ENCODE data around the gene GSTM5.
A peak's percentile ranks its signal among the peaks of the same experiment; 100 is the strongest.
"Not testable (repeated sequence)": the region's sequence is repeated elsewhere in the genome, so short reads cannot be mapped to it uniquely, and the experiment has no call there.

The GSTM5 gene

DNA sequence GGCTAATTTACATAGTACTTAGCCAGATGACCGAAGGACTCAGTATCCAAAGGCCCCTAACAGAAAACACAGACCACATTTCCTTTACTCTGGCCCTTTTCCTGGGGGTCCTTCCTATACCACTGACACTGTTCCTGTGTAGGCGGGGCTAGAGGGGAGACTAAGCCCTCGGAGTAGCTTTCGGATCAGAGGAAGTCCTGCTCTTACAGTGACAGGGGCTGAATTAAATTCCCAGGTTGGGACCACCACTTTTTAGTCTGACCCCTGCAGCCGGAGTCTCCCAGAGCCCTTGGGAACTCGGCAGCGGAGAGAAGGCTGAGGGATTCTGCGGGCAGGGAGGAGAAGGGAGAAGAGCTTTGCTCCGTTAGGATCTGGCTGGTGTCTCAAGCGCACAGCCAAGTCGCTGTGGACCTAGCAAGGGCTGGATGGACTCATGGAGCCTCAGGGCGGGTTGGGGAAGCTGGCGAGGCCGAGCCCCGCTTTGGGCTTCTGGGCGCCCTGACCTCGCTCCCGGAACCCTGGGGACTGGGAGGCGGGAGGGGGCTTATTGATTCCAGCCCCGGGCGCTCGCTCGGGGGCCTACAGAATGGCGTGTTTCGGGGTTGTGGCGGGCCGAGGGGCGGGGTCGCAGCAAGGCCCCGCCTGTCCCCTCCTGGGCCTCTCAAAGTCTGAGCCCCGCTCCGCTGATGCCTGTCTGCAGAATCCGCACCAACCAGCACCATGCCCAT, at the start of gene GSTM5:
Gene GSTM5, plus strand, starts transcription at position 659 of the 728 bp plus-strand sequence. Its CDS starts 62 bp downstream, at position 721.
- DNase-seq (ENCODE audit: low spot score): peak; percentile 13

DNA sequence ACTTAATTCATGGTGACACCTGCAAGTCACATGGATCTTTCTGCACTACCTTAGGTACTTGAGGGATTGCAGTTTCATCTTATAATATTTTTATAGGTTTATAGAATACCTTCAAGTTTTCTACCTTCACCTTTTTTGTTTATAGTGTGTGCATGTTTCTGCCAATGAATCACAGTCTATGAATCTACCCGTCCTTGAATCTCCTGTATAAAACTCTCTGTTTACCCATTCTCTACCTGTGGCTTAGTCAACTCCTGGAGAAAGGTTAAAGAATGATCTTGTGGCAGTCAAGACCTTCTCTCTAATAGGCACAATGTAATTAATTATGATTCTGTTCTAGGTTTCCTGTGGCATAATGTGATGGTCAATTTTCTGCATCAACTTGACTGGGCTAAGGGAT, 47.4 kb upstream of the GSTM5 start:
- DNase-seq (ENCODE audit: low spot score): no peak

DNA sequence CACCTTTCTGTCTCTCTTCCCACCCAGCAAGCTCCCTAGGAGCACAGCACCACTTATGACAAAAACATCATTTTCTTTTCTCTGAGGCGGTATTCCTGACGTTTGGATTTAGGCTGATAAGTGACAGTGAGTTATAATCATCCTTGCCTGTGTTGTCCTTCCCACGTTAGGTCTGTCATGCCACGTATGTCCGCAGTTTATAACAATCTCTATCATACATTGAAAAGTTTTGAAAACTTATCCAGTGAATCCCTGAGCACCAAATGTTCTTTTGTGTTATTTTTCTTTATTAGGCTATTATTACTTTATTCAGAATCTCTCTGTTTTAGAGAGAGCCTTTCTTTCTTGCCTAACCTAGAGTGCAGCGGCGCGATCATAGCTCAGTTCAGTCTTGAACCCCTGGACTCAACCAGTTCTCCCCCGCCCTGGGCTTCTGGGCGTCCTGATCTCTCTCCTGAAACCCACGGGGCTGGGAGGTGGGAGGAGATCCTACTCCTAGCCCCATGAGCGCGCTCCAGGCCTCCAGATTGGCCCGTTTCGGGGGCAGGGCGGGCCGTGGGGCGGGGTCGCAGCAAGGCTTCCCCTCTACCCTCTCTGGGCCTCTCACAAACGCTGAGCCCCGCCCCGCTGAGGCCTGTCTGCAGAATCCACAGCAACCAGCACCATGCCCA, 44.5 kb upstream of the GSTM5 start, which contains the start of gene GSTM2:
Gene GSTM2, plus strand, starts transcription at position 606 of the 671 bp plus-strand sequence. Its CDS starts 59 bp downstream, at position 665.
- peak; percentile 95 for DNase-seq (ENCODE audit: low spot score)

DNA sequence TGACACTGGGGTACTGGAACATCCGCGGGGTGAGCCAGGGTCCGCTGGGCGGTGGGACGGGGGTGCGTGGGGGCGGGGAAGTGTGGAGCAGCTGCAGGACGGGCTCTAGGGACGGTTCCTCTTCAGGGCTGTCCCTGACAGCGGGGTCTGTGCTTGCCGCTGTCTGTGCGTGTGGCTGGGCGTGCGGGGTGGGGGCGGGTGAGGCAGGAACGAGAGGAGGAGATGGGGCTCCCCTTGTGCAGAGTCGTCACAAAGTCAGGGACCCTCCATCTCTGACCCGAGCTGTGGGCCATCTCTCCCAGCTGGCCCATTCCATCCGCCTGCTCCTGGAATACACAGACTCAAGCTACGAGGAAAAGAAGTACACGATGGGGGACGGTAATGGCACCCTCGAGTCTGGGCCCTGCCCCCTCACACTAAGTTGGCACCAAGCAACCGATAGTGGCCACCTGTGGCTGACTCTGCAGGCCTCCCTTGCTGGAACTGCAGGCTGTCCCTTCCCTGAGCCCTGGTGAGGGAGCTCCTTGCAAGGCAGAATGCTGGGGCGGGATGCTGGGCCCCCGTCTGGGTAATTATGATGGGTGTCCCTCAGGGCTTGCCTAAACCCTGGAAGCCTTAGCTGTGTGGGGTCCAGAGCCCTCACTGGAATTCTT, 43.8 kb upstream of the GSTM5 start:
- DNase-seq (ENCODE audit: low spot score): no peak

GRCh38 chr1:109669246-109669948, 42.7 kb upstream of the GSTM5 start:
- DNase-seq (ENCODE audit: low spot score): peak; percentile 0

GRCh38 chr1:109669949-109670302, 42.1 kb upstream of the GSTM5 start:
- DNase-seq (ENCODE audit: low spot score): peak; percentile 0

DNA sequence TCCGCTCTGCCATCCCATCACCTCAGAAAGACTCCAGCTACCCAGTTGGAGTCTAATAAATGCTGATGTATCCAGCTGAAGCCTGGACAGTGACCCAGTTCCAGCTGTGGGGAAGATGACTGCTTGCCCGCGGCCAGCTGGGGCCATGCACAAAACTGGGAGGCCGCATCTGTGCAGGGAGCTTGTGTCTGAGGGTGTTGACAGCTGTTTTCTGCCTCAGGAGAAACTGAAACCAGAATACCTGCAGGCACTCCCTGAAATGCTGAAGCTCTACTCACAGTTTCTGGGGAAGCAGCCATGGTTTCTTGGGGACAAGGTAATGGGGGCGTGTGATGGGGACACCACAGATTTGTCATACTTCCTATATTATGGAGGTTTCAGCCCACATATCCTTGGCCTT, 41.0 kb upstream of the GSTM5 start:
- DNase-seq (ENCODE audit: low spot score): peak; percentile 0

GRCh38 chr1:109673861-109674260, 38.2 kb upstream of the GSTM5 start:
- DNase-seq (ENCODE audit: low spot score): not testable (repeated sequence)

GRCh38 chr1:109676683-109677381, 35.2 kb upstream of the GSTM5 start:
- DNase-seq (ENCODE audit: low spot score): not testable (repeated sequence)

- DNase-seq (ENCODE audit: low spot score): no peak
Measured at GRCh38 chr1:109677459-109677858, 34.6 kb upstream of the GSTM5 start.

GRCh38 chr1:109678637-109679036, 33.4 kb upstream of the GSTM5 start:
- not testable (repeated sequence) for DNase-seq (ENCODE audit: low spot score)

- not testable (repeated sequence) for DNase-seq (ENCODE audit: low spot score)
Measured at GRCh38 chr1:109684777-109685176, 27.3 kb upstream of the GSTM5 start.

- not testable (repeated sequence) for DNase-seq (ENCODE audit: low spot score)
Measured at GRCh38 chr1:109685399-109685798, 26.7 kb upstream of the GSTM5 start.

- not testable (repeated sequence) for DNase-seq (ENCODE audit: low spot score)
Measured at GRCh38 chr1:109685890-109686289, 26.2 kb upstream of the GSTM5 start.

- DNase-seq (ENCODE audit: low spot score): not testable (repeated sequence)
Measured at GRCh38 chr1:109687109-109687508, 24.9 kb upstream of the GSTM5 start.

DNA sequence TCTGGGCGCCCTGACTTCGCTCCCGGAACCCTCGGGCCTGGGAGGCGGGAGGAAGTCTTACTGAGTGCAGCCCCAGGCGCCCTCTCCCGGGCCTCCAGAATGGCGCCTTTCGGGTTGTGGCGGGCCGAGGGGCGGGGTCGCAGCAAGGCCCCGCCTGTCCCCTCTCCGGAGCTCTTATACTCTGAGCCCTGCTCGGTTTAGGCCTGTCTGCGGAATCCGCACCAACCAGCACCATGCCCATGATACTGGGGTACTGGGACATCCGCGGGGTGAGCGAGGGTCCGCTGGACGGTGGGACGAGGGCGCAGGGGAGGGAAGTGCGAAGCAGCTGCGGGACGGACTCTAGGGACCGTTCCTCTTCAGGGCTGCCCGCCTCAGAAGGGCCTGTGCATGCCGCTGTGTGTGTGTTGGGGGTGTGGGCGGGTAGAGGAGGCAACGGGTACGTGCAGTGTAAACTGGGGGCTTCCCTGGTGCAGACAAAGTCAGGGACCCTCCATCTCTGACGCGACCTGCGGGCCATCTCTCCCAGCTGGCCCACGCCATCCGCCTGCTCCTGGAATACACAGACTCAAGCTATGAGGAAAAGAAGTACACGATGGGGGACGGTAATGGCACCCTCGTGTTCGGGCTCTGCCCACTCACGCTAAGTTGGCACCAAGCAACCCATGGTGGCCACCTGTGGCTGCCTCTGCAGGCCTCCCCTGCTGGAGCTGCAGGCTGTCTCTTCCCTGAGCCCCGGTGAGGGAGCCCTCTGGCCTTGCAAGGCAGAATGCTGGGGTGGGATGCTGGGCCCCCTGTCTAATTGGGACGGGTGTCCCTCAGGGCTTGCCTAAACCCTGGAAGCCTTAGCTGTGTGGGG, 24.2 kb upstream of the GSTM5 start, which contains the start of gene GSTM1:
Gene GSTM1, plus strand, starts transcription at position 177 of the 859 bp plus-strand sequence. Its CDS starts 57 bp downstream, at position 234.
- DNase-seq (ENCODE audit: low spot score): no peak

GRCh38 chr1:109689844-109690405, 22.1 kb upstream of the GSTM5 start:
- no peak for DNase-seq (ENCODE audit: low spot score)

DNA sequence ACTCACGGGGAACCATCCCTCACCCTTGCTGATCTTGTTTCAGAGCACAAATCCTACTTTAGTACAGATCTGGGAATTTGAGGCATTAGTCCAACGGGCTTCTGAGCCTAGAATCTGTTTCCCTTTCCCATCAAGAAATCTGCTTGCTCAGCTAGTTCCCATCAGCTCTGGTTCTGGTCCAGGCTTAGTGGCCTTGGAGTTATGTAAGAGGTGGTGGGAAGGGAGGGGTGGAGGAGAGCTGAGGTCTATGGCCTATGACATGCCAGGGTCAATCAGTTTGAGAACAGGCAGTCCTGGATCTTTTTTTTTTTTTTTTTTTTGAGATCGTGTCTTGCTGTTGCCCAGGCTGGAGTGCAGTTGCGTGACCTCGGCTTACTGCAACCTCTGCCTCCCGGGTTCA, 20.3 kb upstream of the GSTM5 start:
- no peak for DNase-seq (ENCODE audit: low spot score)

DNA sequence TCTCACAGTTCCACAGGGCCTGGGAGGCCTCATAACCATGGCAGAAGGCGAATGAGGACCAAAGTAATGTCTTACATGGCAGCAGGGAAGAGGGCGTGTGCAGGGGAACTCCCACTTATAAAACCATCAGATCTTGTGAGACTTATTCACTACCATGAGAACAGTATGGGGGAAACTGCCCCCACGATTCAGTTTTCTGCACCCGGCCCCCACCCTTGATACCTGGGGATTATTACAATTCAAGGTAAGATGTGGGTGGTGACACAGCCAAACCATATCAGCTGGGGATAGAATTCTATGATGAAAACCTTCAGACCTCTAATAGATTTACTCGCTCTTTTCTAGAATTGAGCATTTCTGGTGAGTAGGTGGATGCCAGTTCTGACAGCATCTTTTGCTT, 17.7 kb upstream of the GSTM5 start:
- not testable (repeated sequence) for DNase-seq (ENCODE audit: low spot score)

- DNase-seq (ENCODE audit: low spot score): not testable (repeated sequence)
Measured at GRCh38 chr1:109695138-109695537, 16.9 kb upstream of the GSTM5 start.
